Loucy (cell line): ENCODE data around the gene TICRR.
"Not testable (repeated sequence)": the region's sequence is repeated elsewhere in the genome, so short reads cannot be mapped to it uniquely, and the experiment has no call there.

Source experiments
- H2AFZ ChIP-seq: fragments of 200-600 bp; sonication (generic); 2 replicates; pipeline ENCODE4 v1.6.0; 2016; ENCODE audit warnings: antibody characterized with exemption, mild to moderate bottlenecking, low read length, moderate library complexity
- H3F3A ChIP-seq: fragments of 200-600 bp; 2 replicates; pipeline ENCODE4 v1.6.0; 2016; ENCODE audit warnings: antibody characterized with exemption, low read depth, mild to moderate bottlenecking
- H3K27me3 ChIP-seq: fragments of 200-600 bp; sonication (generic); 2 replicates; pipeline ENCODE4 v1.6.1; 2014; ENCODE audit warnings: low read length, mild to moderate bottlenecking; ENCODE audit not compliant: insufficient read depth, poor library complexity, severe bottlenecking
- H3K36me3 ChIP-seq: fragments of 200-600 bp; sonication (generic); 2 replicates; pipeline ENCODE4 v1.6.1; 2016; ENCODE audit warnings: low read length; ENCODE audit not compliant: insufficient read depth
- H3K4me1 ChIP-seq: fragments of 200-600 bp; sonication (generic); 2 replicates; pipeline ENCODE4 v1.5.1; 2014; ENCODE audit warnings: low read length, mild to moderate bottlenecking; ENCODE audit not compliant: insufficient read depth, poor library complexity, severe bottlenecking
- H3K4me2 ChIP-seq: fragments of 200-600 bp; sonication (generic); 2 replicates; pipeline ENCODE4 v1.6.0; 2014; ENCODE audit warnings: antibody characterized with exemption, low read length, low read depth, mild to moderate bottlenecking; ENCODE audit not compliant: poor library complexity, severe bottlenecking
- H3K4me3 ChIP-seq: fragments of 200-600 bp; sonication (generic); 2 replicates; pipeline ENCODE4 v1.5.1; 2014; ENCODE audit warnings: low read length, mild to moderate bottlenecking, mixed read lengths; ENCODE audit not compliant: poor library complexity, severe bottlenecking
- H3K79me2 ChIP-seq: fragments of 200-600 bp; sonication (generic); 2 replicates; pipeline ENCODE4 v1.6.1; 2014; ENCODE audit warnings: low read length; ENCODE audit not compliant: insufficient read depth
- H3K9ac ChIP-seq: fragments of 200-600 bp; sonication (generic); 2 replicates; pipeline ENCODE4 v1.6.0; 2014; ENCODE audit warnings: mild to moderate bottlenecking, low read depth, low read length, moderate library complexity; ENCODE audit not compliant: poor library complexity, severe bottlenecking
- H3K9me2 ChIP-seq: fragments of 200-600 bp; sonication (generic); replicated peaks from 2 replicates; pipeline ENCODE4 v1.6.1; 2016; ENCODE audit warnings: low read depth, low read length, mixed read lengths
- H3K9me3 ChIP-seq: fragments of 200-600 bp; sonication (generic); 2 replicates; pipeline ENCODE4 v1.6.1; 2014; ENCODE audit warnings: mild to moderate bottlenecking, antibody characterized with exemption, low read length, low read depth; ENCODE audit not compliant: insufficient read depth
- H4K20me1 ChIP-seq: fragments of 200-600 bp; sonication (generic); 2 replicates; pipeline ENCODE4 v1.6.0; 2014; ENCODE audit warnings: antibody characterized with exemption, low read length, mild to moderate bottlenecking; ENCODE audit not compliant: insufficient read depth, poor library complexity, severe bottlenecking
- CTCF ChIP-seq: fragments of 200-600 bp; sonication (generic); conservative IDR thresholded peaks from 2 replicates; pipeline ENCODE4 v1.5.1; 2014; ENCODE audit warnings: mild to moderate bottlenecking, antibody characterized with exemption, low read length
- EZH2phosphoT487 ChIP-seq: fragments of 200-600 bp; IDR thresholded peaks from 2 replicates; pipeline ENCODE4 v1.6.1; 2018; ENCODE audit warnings: antibody characterized with exemption, mild to moderate bottlenecking, moderate library complexity, borderline replicate concordance

TICRR gene

GRCh38 chr15:89543389-89543788 lies 31.9 kb upstream of the TICRR start:
- no peaks in the 10 kb centered on the region for H3K9me3 ChIP-seq
- TF ChIP-seq CTCF (no peak), EZH2phosphoT487 (no peak)
- H3K9ac ChIP-seq = no peak overlapping the region
- H3K79me2 ChIP-seq = no peaks in the 10 kb centered on the region
- no peaks in the 10 kb centered on the region for H3K9me2 ChIP-seq
- H3K27me3 ChIP-seq = no peaks in the 10 kb centered on the region
- H3F3A ChIP-seq = no peaks in the 10 kb centered on the region
- H4K20me1 ChIP-seq = no peaks in the 10 kb centered on the region
- no peak overlapping the region for H2AFZ ChIP-seq
- no peak overlapping the region for H3K4me2 ChIP-seq
- H3K4me1 ChIP-seq = no peaks in the 10 kb centered on the region
- H3K36me3 ChIP-seq = no peaks in the 10 kb centered on the region
- H3K4me3 ChIP-seq = no peak overlapping the region

- not testable (repeated sequence) for H3K4me1 ChIP-seq, H3K9ac ChIP-seq, H3K4me3 ChIP-seq, H3F3A ChIP-seq, H3K9me3 ChIP-seq, H2AFZ ChIP-seq, H3K27me3 ChIP-seq, H3K79me2 ChIP-seq, H4K20me1 ChIP-seq, H3K36me3 ChIP-seq, H3K9me2 ChIP-seq, H3K4me2 ChIP-seq
Observed at GRCh38 chr15:89549138-89549537, 26.1 kb upstream of the TICRR start.

- no peaks in the 10 kb centered on the region for H3K79me2 ChIP-seq
- H3K9ac ChIP-seq = no peak overlapping the region
- H3K9me2 ChIP-seq = no peaks in the 10 kb centered on the region
- H3F3A ChIP-seq = no peaks in the 10 kb centered on the region
- H3K36me3 ChIP-seq = no peaks in the 10 kb centered on the region
- H4K20me1 ChIP-seq = no peaks in the 10 kb centered on the region
- no peak overlapping the region for H3K4me2 ChIP-seq
- TF ChIP-seq EZH2phosphoT487 (no peak), CTCF (no peak)
- no peak overlapping the region for H2AFZ ChIP-seq
- no peaks in the 10 kb centered on the region for H3K27me3 ChIP-seq
- no peaks in the 10 kb centered on the region for H3K4me1 ChIP-seq
- H3K9me3 ChIP-seq = no peaks in the 10 kb centered on the region
- no peak overlapping the region for H3K4me3 ChIP-seq
Observed at GRCh38 chr15:89550427-89550826, 24.8 kb upstream of the TICRR start.

GRCh38 chr15:89551550-89551949 lies 23.7 kb upstream of the TICRR start:
- Histone ChIP-seq H3K9me3 (no peaks in the 10 kb centered on the region), H3K27me3 (no peaks in the 10 kb centered on the region), H3K4me1 (no peaks in the 10 kb centered on the region), H3K36me3 (no peaks in the 10 kb centered on the region), H3F3A (no peaks in the 10 kb centered on the region), H2AFZ (no peak overlapping the region), H4K20me1 (no peaks in the 10 kb centered on the region), H3K4me2 (no peak overlapping the region), H3K79me2 (no peaks in the 10 kb centered on the region), H3K9ac (no peak overlapping the region), H3K9me2 (no peaks in the 10 kb centered on the region), H3K4me3 (no peak overlapping the region)
- TF ChIP-seq CTCF (no peak), EZH2phosphoT487 (no peak)
